ENCODE data around the gene TANC1.
"Not testable (repeated sequence)": the region's sequence is repeated elsewhere in the genome, so short reads cannot be mapped to it uniquely, and the experiment has no call there.

Gene TANC1

GRCh38 chr2:159032580-159032979 is 64.1 kb downstream of the TANC1 start:
- DNase-seq, result no peak

- DNase-seq, result no peak
Observed at GRCh38 chr2:159034713-159035112, 66.3 kb downstream of the TANC1 start.

- no peak for DNase-seq
Observed at GRCh38 chr2:159035790-159036411, 67.5 kb downstream of the TANC1 start.

GRCh38 chr2:159036461-159036860 is 68.0 kb downstream of the TANC1 start:
- DNase-seq, result not testable (repeated sequence)

DNA sequence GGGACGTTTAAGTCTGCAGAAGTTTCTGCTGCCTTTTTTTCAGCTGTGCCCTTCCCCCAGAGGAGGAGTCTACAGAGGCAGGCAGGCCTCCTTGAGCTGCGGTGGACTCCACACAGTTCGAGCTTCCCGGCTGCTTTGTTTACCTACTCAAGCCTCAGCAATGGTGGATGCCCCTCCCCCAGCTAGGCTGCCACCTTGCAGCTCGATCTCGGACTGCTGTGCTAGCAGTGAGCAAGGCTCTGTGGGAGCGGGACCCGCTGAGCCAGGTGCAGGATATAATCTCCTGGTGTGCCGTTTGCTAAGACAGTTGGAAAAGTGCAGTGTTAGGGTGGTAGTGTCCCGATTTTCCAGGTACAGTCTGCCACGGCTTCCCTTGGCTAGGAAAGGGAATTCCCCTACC is 72.9 kb downstream of the TANC1 start:
- DNase-seq, result not testable (repeated sequence)

- no peak for DNase-seq
Observed at GRCh38 chr2:159042115-159042850, 73.8 kb downstream of the TANC1 start.

GRCh38 chr2:159043710-159044109 is 75.3 kb downstream of the TANC1 start:
- DNase-seq, result no peak

DNA sequence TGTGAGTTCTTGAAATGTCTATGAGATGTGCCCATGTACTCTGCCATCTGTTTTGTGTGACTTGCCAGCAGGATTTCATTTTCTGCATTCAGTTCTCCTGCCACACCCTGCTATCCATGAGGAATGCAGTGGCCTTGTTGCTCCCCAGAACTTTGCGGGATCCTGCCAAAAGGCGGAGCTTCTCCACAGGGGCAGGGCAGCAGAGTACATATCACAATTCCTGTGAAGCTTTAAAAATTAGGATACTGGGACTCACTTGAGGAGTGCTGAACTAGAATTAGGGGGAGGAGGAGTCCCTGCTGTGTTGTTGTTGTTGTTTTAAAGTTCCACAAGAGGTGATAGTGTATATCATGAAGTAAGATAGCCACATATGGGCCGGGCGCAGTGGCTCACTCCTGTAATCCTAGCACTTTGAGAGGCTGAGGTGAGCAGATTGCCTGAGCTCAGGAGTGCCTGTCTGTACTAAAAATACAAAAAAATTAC is 76.4 kb downstream of the TANC1 start:
- no peak for DNase-seq

DNA sequence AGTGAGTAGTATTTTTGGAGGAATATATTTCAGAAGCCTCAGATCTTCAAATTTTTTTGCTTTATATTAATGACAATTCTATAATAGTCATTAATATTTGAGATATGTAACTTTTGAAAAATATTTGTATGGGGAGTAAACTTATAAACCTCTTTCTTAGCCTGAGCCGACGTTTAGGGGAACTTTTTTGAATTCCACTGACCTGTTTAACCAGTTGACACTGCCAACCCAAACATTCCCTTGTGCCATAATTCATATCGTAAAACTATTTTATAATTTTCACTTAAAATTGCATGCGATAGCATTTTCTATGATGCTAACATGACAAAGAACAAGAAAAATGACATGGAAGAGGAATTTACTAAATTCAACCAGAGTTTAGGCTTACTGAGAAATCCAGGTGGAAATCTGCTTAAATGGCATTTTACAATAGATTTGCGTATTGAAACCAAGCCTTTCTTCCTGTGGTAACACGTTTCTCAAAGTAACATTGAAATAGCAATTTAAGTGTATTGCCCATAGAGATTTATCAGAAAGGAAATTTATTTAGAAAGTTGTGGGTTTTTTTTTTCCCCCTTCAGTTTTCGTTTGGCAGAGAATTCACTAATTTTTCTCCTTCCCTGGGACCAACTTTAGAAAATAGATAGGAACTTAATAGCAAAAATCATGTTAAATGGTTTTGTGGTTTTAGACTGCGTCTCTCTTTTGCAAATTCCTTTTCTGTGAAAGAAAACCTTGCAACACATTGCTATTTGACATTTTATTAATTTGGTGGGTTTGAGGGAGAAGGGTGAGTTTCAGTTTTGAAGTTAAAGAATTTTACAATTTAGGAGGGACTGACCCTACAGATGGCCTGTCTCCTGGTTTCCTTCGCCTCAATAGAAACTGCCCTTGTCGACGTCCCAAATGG is 77.4 kb downstream of the TANC1 start:
- DNase-seq, result no peak

DNA sequence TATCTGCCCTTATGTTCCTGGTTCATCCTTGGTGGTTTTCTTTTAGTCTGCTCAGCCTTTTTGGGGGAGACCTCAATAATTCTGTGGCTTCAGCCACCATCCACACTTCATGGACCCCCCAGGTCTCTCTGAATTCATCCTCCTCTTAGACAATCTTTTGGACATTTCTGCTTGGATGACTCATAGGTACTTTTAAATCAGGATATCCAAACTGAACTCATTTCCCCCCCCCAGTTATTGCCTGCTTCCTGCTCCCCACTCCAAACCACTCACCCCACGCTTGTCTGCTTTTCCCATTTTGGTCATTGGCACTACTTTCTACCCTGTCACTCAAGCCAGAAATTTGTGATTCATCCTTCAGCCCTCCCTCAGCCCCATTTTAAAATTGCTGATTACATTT is 78.5 kb downstream of the TANC1 start:
- no peak for DNase-seq

- DNase-seq, result no peak
Observed at GRCh38 chr2:159050426-159050825, 82.0 kb downstream of the TANC1 start.

DNA sequence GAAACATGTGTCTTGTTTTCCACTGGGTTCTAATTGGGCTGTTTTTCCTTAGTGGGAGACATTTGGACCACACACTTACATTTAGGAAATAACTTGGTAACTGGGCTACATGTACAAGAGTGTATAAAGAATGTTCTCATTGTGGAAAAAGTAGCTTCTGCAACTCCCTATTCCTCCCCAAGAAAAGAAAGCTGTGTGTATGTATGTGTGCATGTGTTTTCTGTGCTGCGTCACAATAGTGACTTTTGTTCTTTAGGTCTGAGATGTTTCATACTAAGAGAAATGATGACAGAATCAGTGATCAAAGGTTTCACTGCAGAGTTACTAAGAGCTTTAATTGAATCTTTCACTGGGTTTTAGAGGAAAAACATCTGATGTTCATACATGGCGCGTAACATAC is 82.7 kb downstream of the TANC1 start:
- DNase-seq, result no peak

GRCh38 chr2:159051661-159052060 is 83.2 kb downstream of the TANC1 start:
- DNase-seq, result no peak

GRCh38 chr2:159052157-159052601 is 83.7 kb downstream of the TANC1 start:
- DNase-seq, result no peak

DNA sequence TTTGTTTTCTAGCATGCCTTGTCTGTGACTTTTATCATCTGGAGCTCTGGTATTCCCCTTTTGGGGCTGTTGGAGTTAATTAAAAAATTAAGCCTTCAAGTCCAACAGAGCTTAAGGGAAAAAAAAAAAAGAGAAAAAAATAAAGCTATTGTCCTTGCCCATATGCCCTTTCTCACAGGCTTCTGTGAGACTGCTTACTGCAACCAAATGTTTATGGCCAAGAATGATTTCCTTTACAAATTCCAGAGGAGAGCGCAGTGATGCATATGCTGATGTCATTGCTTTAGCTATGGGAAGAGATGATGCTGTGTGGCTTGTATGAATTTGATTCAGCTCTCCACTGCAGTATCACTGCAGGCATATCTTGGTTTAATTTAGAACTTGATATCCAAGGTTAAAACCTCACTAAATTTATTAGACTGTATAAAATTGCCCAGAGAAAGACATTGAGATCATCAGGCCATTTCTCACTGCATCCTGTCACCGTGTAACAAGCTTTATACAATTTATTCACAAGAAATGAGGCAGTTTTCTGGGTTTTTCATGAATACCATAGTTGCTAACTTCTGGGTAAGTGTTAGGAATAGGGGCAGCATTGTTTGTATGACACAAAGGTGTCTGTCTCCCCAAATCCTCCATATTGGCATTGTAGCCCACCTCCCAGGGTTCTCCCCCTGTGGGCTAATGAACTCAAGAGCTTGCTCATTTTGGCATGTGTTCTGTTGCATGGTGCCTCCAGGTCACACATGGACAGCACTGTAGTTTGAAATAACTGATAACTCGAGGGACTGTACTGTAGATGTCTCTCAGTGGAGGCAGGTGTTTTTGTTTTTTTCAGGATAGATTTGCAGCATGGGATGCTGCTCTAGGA is 85.0 kb downstream of the TANC1 start:
- DNase-seq, result no peak

- DNase-seq, result no peak
Observed at GRCh38 chr2:159054032-159054334, 85.5 kb downstream of the TANC1 start.

GRCh38 chr2:159054985-159055384 is 86.5 kb downstream of the TANC1 start:
- no peak for DNase-seq

- DNase-seq, result no peak
Observed at GRCh38 chr2:159060518-159060917, 92.1 kb downstream of the TANC1 start.

GRCh38 chr2:159063677-159064076 is 95.2 kb downstream of the TANC1 start:
- DNase-seq, result no peak

GRCh38 chr2:159064446-159065301 is 96.2 kb downstream of the TANC1 start:
- no peak for DNase-seq

DNA sequence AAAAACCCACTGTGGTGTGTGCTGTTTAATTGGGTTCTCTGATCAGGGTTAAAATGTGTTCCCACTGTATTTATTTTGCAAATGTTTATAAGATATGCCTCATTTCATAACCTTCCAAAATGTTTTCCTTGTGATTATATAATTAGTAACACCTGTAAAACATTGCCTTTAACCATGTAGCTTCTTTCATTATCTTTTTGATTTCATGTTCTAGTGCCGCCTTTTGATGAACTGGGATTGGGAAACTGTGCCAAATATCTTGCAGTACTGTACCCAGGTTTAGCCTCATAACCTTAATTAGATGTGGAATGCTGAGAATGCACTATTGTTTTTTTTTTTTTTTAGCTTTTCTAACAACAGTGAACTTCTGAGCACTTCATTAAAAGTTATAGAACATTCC is 96.9 kb downstream of the TANC1 start:
- no peak for DNase-seq

- no peak for DNase-seq
Observed at GRCh38 chr2:159065891-159066290, 97.5 kb downstream of the TANC1 start.

Data from stimulated activated CD8-positive, alpha-beta memory T cell treated with anti-CD3 and anti-CD28 coated beads, Interleukin-4, amount 100 ng/mL, for 48 hours (primary cell).